COLO829 (cell line): ENCODE results near the gene SLC6A13.
"Not testable (repeated sequence)": the region's sequence is repeated elsewhere in the genome, so short reads cannot be mapped to it uniquely, and the experiment has no call there.

Experiments used
- DNase-seq: peaks from one replicate; pipeline ENCODE4 v3.0.0; 2012; ENCODE audit warnings: low spot score

Gene SLC6A13

DNA sequence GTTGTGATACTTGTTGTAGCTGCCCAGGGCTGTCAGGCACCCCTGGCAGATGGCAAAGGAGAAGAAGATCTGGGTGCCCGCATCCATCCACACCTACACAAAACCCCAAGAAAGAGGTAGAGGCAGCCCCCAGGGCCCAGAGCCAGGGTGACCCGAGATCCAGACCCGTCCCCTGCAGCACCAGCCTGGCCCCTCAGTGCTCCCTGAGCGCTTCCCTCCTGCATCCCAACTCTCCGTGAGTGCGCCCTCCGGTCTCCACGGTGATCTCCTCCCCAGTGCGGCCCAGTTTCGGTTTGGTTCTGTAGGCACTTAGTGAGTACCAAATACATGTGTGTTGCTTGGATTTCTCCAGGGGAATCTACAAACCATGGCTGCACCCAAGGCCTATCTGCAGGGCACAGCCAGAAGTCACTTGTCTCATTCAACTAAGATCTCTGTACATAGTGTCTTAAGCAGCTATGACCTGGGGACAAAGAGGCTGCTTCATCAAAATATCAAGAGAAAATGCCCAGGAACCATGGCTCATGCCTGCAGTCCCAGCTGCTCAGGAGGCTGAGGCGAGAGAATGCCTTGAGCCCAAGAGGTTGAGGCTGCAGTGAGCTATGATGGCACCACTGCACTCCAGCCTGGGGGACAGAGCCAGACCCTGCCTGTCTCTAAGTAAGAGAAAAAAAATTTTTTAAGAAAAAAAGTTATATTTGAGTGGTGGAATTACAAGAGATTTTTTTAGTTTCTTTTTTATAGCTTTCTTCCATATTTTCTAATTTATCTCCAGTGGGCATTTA lies 64.5 kb downstream of the SLC6A13 start:
- DNase-seq: no peak

DNA sequence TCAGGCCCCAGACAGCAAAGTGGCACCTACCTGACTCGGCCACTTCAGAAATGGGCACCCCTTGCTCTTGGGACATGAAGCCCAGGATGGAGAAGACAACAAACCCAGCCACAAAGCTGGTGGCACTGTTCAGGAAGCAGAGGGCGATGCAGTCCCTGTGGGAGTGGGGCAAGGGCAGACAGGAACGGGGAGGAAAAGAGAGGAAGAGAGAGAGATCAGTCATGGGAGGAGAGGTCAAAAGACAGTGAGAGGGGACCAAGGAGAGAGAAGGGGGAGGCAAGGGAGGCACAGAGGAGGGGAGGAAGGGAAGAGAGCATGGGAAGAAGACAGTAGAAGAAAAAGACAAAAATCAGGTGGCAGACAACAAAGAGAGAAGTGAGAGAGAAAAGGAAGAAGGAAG lies 65.3 kb downstream of the SLC6A13 start:
- DNase-seq: no peak

DNA sequence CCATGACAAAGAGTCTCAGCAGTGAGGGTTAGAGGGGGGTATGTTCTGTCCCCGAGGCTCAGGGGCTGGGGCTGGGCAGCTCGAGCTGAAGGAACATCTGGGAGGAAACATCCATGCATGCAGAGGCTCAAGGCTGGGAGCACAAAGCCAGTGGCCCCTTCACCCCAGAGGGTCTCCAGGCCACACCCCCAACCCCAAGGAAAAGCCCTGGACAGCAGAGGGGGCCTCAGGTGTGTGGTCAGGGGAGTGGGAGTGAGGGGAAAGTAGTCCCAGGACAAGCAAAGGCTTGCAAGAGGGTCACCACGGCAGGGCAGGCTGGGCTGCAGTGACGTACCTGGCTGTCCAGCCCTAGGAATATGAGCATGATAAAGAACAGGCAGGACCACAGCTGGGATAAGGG lies 66.2 kb downstream of the SLC6A13 start:
- DNase-seq: no peak

DNA sequence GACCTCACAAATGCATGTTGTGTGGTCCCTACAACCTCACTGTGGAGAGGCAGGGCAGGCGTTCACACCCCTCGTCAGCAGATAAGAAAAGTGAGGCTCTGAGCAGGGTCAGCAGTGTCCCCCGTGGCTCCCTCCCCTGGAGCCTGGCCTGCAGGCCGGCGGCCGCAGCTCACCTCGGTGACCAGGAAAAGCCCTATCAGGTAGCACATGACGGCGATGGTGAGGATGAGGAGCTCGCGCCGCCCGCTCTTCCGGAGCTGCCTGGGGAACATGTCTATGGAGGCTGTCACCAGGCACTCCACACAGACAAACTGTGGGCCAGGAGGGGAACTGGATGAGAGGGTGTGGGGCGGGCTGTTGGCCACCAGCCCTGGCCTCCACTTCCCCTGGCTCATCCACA lies 66.7 kb downstream of the SLC6A13 start:
- DNase-seq: no peak

DNA sequence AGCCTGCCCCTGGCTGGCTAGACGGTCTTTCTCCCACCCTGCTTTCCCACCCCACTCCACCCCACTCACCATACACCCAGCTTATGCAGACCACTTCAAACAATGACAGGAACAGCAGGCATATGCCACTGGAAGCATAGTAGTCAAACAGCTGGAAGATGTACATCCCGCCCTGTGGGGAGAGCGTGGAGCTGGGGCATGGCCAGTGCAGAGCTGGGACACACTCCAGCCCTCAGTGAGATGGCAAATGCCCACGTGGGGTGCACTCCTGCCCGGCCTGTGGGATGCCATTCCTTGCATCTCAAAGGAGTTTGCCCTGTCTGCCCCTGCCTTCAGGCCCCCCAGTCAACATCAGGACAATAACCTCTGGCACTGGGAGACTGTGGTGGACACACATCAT lies 67.5 kb downstream of the SLC6A13 start:
- no peak for DNase-seq

DNA sequence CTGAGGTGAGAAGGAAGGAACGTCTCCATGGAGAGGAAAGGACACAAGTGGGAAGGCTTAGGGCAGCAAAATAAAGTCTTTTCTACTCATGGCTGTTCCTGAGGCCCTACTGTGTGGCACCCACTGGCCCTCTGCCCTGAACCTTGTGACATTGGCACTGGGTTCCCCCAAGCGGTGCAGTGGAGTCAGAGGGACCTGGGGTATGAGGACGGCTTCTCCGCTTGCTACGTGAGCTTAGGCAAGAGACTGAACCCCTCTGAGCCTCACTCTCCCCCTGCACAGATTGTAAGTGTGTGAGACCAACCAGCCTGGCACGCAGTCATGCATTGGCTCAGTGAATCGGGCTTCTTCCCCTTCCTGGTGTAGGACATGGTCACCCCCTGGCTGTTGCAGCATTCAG lies 68.4 kb downstream of the SLC6A13 start:
- no peak for DNase-seq

DNA sequence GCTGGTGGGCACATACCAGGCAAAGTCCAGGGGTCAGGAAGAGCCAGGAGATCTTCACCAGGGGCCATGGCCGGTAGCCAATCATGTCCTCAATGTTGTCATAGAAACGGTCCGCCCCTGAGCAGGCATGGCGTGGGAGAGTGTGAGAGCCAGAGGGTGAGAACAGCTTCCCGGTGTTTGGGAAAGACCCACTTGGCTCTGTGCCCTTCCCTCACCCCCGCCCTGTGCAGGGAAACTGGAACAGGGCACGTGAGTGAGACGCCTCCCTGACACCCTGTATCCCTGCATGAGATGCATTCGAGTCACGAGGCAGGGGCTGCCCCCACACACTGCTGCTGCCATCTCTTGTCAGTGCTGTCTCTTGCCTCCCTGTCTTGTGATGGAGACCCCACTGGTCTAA lies 69.4 kb downstream of the SLC6A13 start:
- no peak for DNase-seq

DNA sequence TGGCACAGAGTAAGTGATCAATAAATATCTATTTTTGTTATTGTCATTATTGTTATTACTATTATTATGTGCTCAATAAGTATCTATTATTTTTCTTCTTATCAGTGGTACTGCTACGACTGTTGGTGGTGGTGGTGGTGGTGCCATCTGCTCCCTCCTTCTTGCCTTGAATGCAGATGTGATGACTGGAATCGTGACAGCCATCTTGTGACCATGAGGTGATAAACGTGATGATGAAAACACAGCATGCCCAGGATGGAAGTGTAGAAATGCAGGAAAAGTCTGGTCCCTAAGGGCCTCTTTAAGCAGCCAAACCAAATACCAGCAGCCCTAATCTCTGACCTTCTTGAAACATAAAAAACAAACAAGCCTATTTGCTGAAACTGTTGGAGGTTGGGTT lies 71.1 kb downstream of the SLC6A13 start:
- DNase-seq: no peak

DNA sequence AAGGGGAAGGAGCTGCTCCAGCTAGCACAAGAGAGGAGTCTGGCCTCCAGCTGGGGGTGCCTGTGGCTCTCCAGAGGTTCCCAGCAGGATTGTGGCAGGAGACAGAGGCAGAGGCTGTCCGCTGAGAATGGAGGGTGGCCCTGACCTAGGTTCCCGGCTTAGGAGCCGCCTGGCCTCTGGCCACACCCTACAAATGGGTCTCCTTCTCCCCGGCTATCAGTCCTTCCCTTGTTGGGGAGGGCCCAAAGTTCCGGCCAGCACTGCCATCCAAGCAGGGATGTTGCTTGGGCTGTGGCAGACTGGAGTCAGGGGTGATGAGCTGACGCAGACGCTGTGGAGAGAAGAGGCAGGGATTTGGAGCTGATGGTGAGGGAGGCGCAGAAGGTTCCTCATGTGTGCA lies 71.8 kb downstream of the SLC6A13 start:
- DNase-seq: no peak

DNA sequence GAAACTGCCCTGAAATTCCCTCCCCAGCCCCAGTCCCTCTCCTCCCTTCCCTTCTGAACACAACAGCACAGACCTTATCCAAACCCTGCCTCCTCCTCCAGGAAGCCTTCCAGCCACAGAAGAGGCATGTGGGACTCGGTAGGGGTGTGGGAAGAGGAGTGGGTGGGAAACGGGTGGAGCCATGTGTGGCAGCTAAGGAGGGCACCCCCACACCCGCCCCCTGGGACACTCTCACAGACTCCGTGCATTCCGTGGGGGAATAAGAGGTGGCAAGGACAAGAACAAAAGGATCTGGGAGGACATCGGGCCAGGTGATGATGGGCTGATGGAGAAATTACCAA lies 73.0 kb downstream of the SLC6A13 start:
- no peak for DNase-seq

DNA sequence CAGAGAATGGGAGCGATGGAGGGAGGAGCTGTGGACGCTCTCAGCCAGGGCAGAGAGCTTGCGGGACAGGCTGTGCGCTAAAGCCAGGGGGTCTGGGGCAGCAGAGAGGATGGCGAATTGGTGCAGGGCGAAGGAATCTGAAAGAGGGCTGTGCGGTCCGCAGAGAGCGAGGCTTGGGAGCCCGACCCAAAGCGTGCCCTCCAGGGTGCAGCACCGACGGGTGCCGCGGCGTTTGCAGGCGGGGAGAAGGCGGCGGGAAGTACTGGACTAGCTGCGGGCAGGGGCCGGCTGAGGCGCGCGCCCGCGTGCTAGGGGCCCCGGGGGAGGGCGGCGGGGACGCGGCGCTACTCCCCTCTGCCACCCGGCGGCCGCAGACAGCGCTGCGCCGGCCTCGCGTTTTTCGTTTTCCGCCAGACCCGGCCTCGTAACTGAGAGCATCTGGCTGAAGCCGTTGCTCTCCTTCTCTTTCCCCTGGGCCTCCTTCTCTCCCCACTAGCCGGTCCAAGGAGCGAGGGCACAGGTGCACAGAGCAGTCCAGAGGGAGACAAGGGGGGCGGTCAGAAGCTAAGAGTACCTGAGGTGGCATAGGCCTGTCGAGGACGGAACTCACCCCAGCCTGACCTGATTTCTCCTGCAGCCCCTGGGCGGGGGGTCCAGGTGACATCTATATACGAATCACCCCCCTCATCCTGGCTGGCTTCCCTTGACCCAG lies 73.6 kb downstream of the SLC6A13 start:
- peak; percentile 63 for DNase-seq

DNA sequence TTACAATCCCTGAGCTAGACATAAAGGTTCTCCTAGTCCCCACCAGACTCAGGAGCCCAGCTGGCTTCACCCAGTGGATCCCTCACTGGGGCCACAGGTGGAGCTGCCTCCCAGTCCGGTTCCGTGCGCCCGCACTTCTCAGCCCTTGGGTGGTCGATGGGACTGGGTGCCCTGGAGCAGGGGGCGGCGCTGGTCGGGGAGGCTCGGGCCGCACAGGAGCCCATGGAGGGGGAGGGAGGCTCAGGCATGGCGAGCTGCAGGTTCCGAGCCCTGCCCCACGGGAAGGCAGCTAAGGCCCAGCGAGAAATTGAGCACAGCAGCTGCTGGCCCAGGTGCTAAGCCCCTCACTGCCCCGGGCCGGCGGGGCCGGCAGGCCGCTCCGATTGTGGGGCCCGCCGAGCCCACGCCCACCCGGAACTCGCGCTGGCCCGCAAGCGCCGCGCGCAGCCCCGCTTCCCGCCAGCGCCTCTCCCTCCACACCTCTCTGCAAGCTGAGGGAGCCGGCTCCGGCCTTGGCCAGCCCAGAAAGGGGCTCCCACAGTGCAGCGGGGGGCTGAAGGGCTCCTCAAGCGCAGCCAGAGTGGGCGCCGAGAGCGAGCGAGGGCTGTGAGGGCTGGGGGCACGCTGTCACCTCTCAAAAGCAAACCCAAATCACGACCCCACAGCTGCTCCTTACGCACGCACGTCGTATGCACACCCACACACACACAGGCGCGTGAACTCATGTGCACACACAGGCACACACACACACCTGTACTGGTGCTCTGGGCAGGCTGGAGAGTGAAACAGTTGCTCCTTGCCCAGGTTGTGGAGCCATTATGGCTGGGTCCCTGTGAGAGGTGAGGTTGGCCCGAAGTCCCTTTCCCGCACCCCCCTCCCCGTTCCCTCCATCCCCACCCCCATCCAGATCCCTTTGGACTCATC lies 74.4 kb downstream of the SLC6A13 start:
- not testable (repeated sequence) for DNase-seq

DNA sequence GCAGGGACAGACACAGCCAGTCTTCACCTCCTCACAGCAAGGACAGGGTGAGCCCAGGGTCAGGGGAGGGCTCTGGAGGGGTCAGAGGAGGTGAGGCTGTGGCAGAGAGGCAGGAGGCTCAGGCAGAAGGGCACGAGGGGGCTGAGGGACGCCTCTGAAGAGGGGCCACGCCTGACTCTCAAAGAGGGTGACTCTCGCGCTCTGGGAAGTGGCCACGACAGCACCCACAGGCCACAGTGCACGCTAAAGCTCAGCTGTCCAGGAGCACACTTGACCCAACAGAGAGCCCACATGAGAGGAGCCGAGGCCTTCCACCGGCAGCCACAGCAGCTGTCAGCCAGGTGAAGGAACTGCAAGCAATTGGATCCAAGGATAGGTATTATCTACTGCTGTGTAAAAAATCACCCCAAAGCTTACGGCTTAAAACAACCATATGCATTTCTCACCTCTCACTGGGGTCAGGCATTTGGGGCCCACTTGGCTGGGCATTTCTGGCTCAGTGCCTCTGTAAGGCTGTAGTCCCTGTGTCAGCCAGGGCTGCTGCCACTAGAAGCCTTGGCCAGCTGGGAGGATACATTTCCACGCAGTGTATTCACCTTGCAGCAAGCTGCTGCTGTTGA lies 76.5 kb downstream of the SLC6A13 start:
- no peak for DNase-seq

DNA sequence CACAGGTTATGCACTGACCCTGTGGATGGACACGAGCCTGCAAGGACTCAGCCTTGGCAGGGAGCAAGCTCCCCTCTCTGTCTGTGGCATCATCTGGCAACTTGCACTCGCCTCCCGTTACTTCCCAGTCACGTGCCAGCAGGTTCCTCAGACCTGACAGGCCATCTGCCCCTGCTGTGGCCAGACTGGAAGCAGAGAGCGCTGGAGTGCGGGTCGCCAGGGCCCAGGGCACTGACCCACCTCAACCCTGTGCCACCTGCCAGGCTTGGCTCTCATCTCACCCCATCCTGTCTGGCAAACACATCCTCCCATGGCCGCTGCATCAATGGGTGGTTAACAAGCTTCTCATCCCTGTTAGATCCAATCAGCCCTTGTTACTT lies 77.1 kb downstream of the SLC6A13 start:
- DNase-seq: no peak

DNA sequence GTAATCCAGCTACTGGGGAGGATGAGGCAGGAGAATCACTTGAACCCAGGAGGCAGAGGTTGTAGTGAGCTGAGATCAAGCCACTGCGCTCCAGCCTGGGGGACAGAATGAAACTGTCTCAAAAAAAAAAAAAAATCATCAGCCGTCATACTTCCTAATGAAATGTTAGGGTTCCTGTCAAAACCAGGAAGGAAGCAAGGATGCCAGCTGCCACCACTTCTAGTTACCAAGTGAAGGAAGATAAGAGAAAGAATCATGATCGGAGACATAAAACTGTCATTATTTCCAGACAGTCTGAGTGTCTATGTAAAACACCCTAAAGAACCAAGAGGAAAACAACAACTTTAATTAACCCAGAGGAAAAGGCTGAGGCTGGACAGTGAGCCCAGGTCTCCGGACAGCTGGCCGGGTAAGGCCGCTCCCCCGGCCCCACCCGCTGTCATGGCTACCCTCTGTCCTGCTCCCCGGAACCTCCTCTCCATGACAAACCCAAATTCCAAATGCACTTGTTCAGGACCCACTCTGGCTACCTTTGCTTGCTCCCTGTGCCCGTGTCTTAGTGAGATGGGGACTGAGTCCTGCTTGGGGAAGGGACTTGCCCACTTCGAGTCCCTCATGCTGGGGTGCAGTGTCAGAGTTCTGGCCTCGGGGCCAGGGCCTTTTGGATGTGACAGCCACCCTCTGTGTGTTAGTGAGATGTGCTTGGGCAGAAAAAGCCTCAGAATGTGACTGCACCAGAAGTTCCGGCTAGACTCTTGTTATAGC lies 77.6 kb downstream of the SLC6A13 start:
- DNase-seq: no peak

DNA sequence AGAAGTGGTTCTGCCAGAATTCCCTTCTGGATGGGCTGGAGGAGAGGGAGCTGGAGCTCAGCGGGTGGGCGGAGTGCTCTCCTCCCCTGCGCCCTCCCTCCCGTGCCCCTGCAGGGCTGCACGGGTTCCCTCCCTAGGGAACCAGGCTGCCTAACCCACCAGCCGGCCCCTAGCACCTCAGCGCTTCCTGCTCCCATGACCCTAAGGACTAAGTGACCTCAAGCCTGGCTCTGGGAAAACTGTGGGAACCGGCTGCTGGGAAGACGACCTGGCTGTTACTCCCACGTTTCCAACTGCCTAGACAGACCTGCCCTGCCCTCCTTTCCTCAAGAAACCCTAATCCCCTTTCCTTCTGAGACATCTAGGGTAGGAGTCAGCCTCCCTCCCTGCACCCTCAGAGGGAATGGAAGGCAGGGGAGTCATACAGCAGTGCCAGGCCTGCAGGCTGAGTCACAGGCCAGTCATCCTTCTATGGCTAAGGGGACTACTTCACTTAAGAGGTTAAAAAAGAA lies 80.2 kb downstream of the SLC6A13 start:
- no peak for DNase-seq

DNA sequence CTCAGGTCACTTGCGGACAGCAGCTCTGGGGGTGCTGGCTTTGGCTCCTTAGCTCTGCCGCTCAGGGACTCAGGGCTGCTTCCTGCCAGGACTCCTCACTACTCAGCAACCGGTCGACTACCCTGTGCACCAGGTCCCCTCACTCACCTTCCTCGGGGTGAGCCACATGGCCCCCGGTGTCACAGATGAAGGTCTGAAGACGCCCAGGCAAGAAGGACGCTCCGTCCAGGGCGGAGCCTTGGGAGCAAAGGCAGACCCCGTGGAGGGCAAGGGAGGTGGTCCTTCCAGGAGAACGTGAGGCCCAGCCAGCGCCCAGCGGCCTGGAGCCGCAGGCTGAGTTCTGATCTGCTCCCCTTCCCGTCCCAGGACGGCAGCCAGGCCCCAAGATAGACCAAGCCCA lies 80.7 kb downstream of the SLC6A13 start:
- DNase-seq: no peak

DNA sequence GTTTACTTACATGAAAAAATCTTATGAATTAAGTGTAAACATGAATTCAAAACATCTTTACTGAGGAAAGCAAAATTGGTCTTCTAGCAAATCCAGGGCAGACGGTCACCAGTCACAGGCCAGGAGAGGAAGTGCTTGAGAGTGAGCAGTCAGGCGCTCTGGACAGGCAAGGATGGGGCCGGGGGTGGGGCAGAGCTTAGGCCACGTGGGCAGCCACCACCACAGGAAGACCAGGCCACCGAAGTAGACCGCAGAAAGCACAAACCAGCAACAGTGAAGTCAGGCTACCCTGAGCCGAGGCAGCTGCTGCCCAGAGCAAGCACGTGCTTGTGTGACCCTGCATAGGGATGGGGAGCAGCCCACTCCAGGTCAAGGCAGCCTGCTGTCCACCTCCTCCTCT lies 82.2 kb downstream of the SLC6A13 start:
- DNase-seq: no peak

DNA sequence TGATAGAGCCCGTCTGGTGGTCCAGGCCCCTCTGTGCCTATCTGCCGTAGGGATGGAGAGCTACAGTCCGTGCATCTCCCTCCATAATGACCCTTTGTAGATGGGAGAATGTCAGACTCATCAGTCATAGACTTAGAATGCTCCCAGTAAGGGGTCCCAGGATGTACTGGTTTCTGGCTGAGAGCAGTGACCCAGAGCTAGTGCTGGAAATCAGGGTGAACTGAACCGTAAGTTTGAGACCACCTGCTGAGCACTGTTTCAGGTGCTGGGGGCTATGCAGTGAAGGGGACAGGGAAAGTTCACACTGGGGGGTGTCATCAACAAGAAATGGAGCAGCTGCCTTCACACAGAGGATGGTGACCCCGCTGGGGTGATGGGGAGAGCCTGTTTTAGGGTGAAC lies 82.8 kb downstream of the SLC6A13 start:
- no peak for DNase-seq

DNA sequence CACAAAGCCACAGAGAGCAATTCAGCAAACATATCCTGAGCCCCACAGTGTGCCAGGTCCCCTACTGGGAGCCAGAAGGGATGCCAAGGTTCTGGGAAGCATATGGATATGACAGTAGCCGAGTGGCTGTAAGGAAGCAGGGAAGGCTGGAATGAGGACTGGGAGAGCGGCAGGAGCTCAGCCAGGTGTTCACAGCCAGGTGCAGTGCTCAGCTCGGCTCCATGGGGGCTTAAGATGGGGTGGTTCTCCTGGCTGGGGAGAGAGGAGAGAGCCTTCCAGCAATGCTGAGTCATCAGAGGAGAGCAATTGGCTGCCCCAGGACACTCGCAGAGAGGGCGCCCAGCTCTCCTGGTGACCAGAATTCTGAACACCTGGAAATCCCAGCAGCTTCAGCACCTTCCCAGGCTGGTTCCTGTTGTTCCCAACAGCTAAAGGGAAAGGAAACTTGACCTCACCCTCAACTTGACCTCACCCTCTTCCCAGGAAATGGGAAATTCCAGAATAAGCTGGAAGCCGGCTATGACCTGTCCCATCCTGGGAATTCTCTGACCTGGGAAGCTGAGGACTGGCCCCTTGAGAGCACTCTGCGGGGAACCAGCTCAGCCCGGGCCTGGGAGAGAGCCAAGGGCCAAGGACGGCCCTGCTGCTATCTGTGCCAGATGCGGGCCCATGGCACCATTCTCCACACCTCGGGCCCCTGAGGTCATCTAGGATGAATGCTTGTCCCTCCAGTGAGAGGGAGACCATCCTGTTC lies 83.3 kb downstream of the SLC6A13 start:
- DNase-seq: no peak

DNA sequence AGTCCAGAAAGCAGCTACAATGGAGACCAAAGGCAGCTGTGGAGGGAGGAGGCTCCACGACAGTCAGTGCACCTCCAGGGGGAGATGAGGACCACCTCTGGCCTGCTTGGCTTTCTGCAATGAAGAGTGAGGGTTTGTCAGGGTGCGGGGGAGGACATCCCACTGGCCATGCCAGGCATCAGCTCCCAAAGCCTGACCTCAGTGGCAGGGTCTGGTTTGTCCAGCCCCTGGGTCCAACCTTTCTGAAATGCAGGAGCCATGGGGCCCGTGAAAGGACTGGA lies 83.9 kb downstream of the SLC6A13 start:
- no peak for DNase-seq
